ENCODE data around the gene IL31RA.

DNA sequence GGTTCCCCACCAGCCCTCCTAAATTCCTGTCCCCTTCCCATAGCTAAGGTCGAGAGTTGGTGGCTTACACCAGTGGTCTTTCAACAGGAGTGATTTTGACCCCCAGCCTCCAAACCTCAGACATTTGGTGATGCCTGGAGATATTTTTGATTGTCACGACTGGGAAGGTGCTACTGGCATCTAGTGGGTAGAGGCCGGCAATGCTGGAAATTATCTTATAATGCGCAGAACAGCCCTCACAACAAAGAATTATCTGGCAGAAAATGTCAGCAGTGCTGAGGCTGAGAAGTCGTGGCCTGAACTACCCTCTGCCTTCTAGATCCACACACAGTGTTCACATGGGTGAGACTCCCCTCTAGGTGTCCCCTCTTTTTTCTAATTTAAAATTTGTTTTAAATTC lies 69.6 kb downstream of the IL31RA start:
- no peak for TF ChIP-seq POLR2A (IDR thresholded peaks at IDR 0.05)
- TF ChIP-seq, protein P1, sequence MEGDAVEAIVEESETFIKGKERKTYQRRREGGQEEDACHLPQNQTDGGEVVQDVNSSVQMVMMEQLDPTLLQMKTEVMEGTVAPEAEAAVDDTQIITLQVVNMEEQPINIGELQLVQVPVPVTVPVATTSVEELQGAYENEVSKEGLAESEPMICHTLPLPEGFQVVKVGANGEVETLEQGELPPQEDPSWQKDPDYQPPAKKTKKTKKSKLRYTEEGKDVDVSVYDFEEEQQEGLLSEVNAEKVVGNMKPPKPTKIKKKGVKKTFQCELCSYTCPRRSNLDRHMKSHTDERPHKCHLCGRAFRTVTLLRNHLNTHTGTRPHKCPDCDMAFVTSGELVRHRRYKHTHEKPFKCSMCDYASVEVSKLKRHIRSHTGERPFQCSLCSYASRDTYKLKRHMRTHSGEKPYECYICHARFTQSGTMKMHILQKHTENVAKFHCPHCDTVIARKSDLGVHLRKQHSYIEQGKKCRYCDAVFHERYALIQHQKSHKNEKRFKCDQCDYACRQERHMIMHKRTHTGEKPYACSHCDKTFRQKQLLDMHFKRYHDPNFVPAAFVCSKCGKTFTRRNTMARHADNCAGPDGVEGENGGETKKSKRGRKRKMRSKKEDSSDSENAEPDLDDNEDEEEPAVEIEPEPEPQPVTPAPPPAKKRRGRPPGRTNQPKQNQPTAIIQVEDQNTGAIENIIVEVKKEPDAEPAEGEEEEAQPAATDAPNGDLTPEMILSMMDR (IDR thresholded peaks at IDR 0.05): no peak

All from lower leg skin (tissue), 3 donors.